Calu3 (cell line): Measurements from ENCODE around the gene MCF2L2. TPM values are rescaled to one million over a fixed set of nuclear protein-coding genes. Genes with fewer than 3 reads are reported as not detected.

ENCODE experiments used
- BruUV-seq: library from RNA; stranded (reverse); fragments of 400-500 nt; replicated peaks from 2 replicates; lab custom pipeline; 2021; lab: Mats Ljungman, UMichigan
- CTCF ChIA-PET: fragments of 300-600 bp; sonication (Branson Sonifier 250); formaldehyde crosslinking; loops from one replicate; lab custom pipeline; 2022; ENCODE audit warnings: antibody characterized with exemption; lab: Charles Lee
- DNase-seq: peaks from one replicate; pipeline ENCODE4 v3.0.0; 2022
- H3K27ac Mint-ChIP-seq: one replicate; pipeline ENCODE4 v1.8.0; 2022; ENCODE audit warnings: mixed read lengths; ENCODE audit not compliant: unreplicated experiment
- H3K27me3 Mint-ChIP-seq: one replicate; pipeline ENCODE4 v1.8.0; 2022; ENCODE audit warnings: mixed read lengths; ENCODE audit not compliant: unreplicated experiment
- H3K36me3 Mint-ChIP-seq: one replicate; pipeline ENCODE4 v1.8.0; 2022; ENCODE audit warnings: mild to moderate bottlenecking, moderate library complexity, mixed read lengths; ENCODE audit not compliant: insufficient read depth, unreplicated experiment
- H3K4me1 Mint-ChIP-seq: one replicate; pipeline ENCODE4 v1.8.0; 2022; ENCODE audit warnings: mild to moderate bottlenecking, low read depth, mixed read lengths; ENCODE audit not compliant: unreplicated experiment
- H3K4me3 Mint-ChIP-seq: one replicate; pipeline ENCODE4 v1.8.0; 2022; ENCODE audit warnings: mild to moderate bottlenecking, low read depth, moderate library complexity, mixed read lengths; ENCODE audit not compliant: unreplicated experiment
- H3K9me3 Mint-ChIP-seq: one replicate; pipeline ENCODE4 v1.8.0; 2022; ENCODE audit warnings: low read depth, mixed read lengths; ENCODE audit not compliant: unreplicated experiment
- CTCF ChIP-seq: fragments of 200-600 bp; IDR thresholded peaks from one replicate; pipeline ENCODE4 v1.8.0; 2022; ENCODE audit warnings: antibody characterized with exemption; ENCODE audit not compliant: unreplicated experiment
- intact Hi-C: fragments of 100-400 bp; cut with micrococcal nuclease; formaldehyde crosslinking; loops from one replicate; pipeline ENCODE4 v1.10.0; 2022; ENCODE audit not compliant: unreplicated experiment
- total RNA-seq: library from RNA; stranded (reverse); gene quantifications from 2 replicates; pipeline ENCODE4 v1.2.3, GENCODE V29; 2022

MCF2L2 gene
- total RNA-seq, 1 experiment from 2014 or later, result 0.35 TPM

DNA sequence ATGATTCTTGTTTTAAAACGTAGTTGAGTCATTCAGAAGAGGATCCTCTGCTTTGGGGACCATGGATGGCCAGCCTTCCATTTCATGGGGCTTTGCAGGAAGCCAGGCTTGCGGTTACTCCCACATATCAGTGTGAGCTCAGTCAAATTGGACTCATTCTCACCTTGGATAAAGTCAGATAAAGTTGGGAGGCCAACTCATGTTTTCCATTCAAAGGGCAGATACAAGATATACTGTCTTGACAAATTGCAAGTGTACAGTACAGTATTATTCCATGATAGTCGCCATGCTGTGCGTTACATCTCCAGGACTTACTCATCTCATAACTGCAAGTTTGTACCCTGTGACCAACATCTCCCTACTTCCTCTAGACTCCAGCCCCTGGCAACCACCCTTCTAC is 200.8 kb downstream of the MCF2L2 start:
- no peak overlapping the region for H3K27ac Mint-ChIP-seq
- no peak for TF ChIP-seq CTCF
- H3K4me1 Mint-ChIP-seq, result no peaks in the 10 kb centered on the region
- CTCF ChIA-PET, result no interaction called here
- intact Hi-C loops, result no loop called here
- H3K9me3 Mint-ChIP-seq, result peaks cover 3% of the 10 kb centered on the region
- no peak overlapping the region for H3K4me3 Mint-ChIP-seq
- DNase-seq, result no peak
- H3K36me3 Mint-ChIP-seq, result no peaks in the 10 kb centered on the region
- no peaks in the 10 kb centered on the region for H3K27me3 Mint-ChIP-seq
- BruUV-seq, result no TSS peak

- H3K36me3 Mint-ChIP-seq, result no peaks in the 10 kb centered on the region
- H3K4me1 Mint-ChIP-seq, result no peaks in the 10 kb centered on the region
- DNase-seq, result no peak
- peaks cover 3% of the 10 kb centered on the region for H3K9me3 Mint-ChIP-seq
- intact Hi-C loops, result no loop called here
- H3K4me3 Mint-ChIP-seq, result no peak overlapping the region
- no peaks in the 10 kb centered on the region for H3K27me3 Mint-ChIP-seq
- CTCF ChIA-PET, result no interaction called here
- no TSS peak for BruUV-seq
- no peak for TF ChIP-seq CTCF
- no peak overlapping the region for H3K27ac Mint-ChIP-seq
Measured at GRCh38 chr3:183226333-183226890, 202.0 kb downstream of the MCF2L2 start.

GRCh38 chr3:183224180-183224970 is 204.0 kb downstream of the MCF2L2 start:
- H3K4me1 Mint-ChIP-seq, result no peaks in the 10 kb centered on the region
- no peak overlapping the region for H3K4me3 Mint-ChIP-seq
- TF ChIP-seq CTCF, result no peak
- CTCF ChIA-PET, result no interaction called here
- DNase-seq, result no peak
- H3K27ac Mint-ChIP-seq, result no peak overlapping the region
- peaks cover 3% of the 10 kb centered on the region for H3K9me3 Mint-ChIP-seq
- no peaks in the 10 kb centered on the region for H3K36me3 Mint-ChIP-seq
- intact Hi-C loops, result no loop called here
- no TSS peak for BruUV-seq
- no peaks in the 10 kb centered on the region for H3K27me3 Mint-ChIP-seq

GRCh38 chr3:183222631-183223235 is 205.7 kb downstream of the MCF2L2 start:
- intact Hi-C loops, result no loop called here
- no peak for DNase-seq
- H3K36me3 Mint-ChIP-seq, result no peaks in the 10 kb centered on the region
- H3K4me3 Mint-ChIP-seq, result no peak overlapping the region
- H3K27me3 Mint-ChIP-seq, result no peaks in the 10 kb centered on the region
- H3K27ac Mint-ChIP-seq, result no peak overlapping the region
- CTCF ChIA-PET, result no interaction called here
- H3K4me1 Mint-ChIP-seq, result no peaks in the 10 kb centered on the region
- no peak for TF ChIP-seq CTCF
- H3K9me3 Mint-ChIP-seq, result peaks cover 3% of the 10 kb centered on the region
- no TSS peak for BruUV-seq
